Measurements from ENCODE around the gene ANKH. TPM values are rescaled to one million over a fixed set of nuclear protein-coding genes. Genes with fewer than 3 reads are reported as not detected.
"Not testable (repeated sequence)": the region's sequence is repeated elsewhere in the genome, so short reads cannot be mapped to it uniquely, and the experiment has no call there.

Gene ANKH
- total RNA-seq, 1 donor from 2014 or later: 233 TPM

GRCh38 chr5:14810282-14810681, 61.3 kb downstream of the ANKH start:
- intact Hi-C loops (cut with DNase I): no loop called here
- DNase-seq (ENCODE audit: low spot score): no peak

DNA sequence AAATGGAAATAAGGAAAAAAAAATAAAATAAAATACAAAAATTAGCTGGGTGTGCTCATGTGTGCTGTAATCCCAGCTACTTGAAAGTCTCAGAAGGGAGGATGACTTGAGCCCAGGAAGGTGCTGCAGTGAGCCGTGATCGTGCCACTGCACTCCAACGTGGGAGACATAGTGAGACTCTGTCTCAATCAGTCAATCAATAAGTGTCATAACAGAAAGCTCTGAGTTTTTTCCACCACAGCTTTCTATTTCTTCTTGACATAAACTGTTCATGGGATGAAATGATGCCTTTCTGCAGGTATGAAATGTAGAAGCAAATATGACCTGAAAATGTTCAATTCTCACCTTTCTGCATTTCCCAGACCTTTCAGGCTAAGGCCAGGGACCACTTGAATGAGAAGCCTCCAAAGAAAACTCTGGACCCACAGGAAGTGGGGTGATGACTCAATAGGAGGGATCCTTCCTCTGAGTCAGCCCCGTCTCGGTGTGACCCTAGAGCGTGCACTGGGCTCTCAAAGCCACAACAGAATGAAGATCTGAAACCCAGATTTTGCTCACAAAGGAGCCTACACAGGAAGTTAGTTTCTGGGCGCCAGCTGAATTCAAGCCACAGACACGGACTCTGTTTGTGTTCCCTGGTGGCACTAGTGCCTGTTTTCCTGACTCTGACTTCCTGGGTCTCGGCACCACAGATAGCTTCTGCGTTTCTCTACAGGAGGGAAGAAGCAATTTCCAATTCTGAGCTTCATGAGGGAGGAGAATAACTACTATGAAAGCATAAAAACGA, 62.0 kb downstream of the ANKH start:
- DNase-seq (ENCODE audit: low spot score): no peak
- intact Hi-C loops (cut with DNase I): loop anchor here (5.0 kb wide), 1 partner anchor 63 kb away; the partner anchor contains the start of gene ANKH

GRCh38 chr5:14807471-14807870, 64.1 kb downstream of the ANKH start:
- intact Hi-C loops (cut with DNase I): loop anchor here (5.0 kb wide), 1 partner anchor 65 kb away; the partner anchor contains the start of gene ANKH
- no peak for DNase-seq (ENCODE audit: low spot score)

- intact Hi-C loops (cut with DNase I): loop anchor here (5.0 kb wide), 1 partner anchor 66 kb away; the partner anchor contains the start of gene ANKH
- peak; percentile 81 for DNase-seq (ENCODE audit: low spot score)
Observed at GRCh38 chr5:14806456-14806855, 65.1 kb downstream of the ANKH start.

- no peak for DNase-seq (ENCODE audit: low spot score)
- intact Hi-C loops (cut with DNase I): no loop called here
Observed at GRCh38 chr5:14802541-14802940, 69.0 kb downstream of the ANKH start.

- intact Hi-C loops (cut with DNase I): no loop called here
- DNase-seq (ENCODE audit: low spot score): no peak
Observed at GRCh38 chr5:14801792-14802191, 69.8 kb downstream of the ANKH start.

DNA sequence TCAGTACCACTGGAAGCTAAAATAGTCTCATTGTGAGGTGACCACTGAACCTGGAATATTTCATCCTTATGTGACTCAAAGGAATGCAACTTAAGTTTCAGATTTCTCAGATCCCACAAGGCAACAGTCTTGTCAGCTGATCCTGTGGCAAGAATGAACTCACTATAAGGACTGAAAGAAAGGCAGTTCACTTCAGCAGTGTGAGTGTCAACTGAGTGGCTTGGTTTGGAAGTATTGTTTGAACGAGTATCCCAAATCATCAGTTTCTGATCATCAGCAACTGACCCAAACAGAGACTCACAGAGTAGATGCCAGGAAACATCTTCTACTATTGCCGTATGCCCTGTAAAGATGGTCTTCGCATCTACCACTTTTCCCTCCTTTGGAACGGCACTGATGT, 74.2 kb downstream of the ANKH start:
- intact Hi-C loops (cut with DNase I): not testable (repeated sequence)

DNA sequence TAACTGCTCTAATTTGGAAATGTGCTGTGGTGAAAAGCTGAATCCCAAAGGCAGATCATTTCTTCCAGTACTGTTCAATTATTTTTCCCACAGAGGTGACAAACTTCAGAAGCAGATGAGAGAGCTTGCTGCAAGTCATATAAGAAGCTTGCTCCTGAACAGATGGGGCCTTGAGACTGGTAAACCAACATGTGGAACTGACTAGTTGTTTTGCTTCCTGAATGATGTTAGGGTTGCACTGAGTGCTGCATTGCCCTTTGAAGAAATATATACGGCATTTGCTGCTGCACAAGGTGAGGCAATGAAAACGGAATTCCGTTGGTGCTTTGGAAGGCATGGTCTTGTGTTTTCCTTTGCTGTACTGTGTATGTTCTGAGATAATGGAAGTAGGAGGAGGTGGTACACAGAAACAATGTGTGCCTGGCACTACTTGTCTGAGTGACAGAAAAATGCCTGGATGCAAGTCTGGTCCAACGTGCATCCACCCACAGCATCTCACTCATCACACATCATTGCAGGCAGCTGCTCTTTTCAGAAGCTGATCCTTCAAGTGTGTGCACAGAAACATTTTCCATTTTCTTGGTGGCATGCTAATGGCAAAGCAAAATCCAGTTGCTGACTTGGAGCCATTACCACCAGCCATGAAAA, 76.9 kb downstream of the ANKH start:
- intact Hi-C loops (cut with DNase I): no loop called here
- DNase-seq (ENCODE audit: low spot score): no peak

More for the DNA sequence above, 74.2 kb downstream of the ANKH start:
- not testable (repeated sequence) for DNase-seq (ENCODE audit: low spot score)

DNA sequence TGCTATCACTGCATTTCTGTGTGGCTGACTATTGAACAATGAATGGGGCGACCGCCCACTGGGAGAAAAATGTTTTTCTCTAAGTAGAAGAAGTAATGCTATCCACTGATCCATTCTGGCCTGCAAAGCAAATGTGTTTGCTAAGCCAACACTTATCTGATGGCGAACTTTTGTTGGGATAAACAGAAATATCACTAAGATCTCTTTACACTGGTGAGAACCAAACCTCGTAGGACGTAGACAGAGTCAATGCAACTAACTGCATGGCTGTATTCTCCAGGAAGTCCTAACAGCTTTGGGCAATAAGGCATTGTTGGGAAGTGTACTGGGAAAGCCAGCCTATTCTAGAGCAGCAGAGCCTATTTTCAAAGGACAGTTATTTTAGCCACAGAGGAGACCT, 77.7 kb downstream of the ANKH start:
- intact Hi-C loops (cut with DNase I): no loop called here
- DNase-seq (ENCODE audit: low spot score): peak; percentile 29

DNA sequence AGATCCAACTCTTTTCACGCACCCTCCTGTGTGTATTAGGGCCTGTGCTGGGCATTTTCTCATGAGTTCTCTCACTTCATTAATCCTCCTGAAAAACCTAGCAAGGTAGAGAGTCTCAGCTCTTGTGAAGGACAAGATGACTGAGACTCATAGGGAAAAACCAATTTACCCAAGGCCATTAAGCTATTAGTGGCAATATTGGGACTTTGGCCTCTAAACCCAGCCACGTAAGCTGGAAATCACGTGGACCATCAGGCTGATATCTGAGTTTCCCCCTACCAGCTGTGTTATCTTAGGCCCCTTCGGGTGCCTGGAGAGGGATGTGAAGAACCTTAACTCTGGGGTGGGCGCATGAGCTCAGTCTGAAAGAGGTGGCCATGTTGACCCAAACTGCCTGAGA, 80.7 kb downstream of the ANKH start:
- intact Hi-C loops (cut with DNase I): no loop called here
- DNase-seq (ENCODE audit: low spot score): no peak

- no peak for DNase-seq (ENCODE audit: low spot score)
- intact Hi-C loops (cut with DNase I): no loop called here
Observed at GRCh38 chr5:14790220-14790619, 81.4 kb downstream of the ANKH start.

DNA sequence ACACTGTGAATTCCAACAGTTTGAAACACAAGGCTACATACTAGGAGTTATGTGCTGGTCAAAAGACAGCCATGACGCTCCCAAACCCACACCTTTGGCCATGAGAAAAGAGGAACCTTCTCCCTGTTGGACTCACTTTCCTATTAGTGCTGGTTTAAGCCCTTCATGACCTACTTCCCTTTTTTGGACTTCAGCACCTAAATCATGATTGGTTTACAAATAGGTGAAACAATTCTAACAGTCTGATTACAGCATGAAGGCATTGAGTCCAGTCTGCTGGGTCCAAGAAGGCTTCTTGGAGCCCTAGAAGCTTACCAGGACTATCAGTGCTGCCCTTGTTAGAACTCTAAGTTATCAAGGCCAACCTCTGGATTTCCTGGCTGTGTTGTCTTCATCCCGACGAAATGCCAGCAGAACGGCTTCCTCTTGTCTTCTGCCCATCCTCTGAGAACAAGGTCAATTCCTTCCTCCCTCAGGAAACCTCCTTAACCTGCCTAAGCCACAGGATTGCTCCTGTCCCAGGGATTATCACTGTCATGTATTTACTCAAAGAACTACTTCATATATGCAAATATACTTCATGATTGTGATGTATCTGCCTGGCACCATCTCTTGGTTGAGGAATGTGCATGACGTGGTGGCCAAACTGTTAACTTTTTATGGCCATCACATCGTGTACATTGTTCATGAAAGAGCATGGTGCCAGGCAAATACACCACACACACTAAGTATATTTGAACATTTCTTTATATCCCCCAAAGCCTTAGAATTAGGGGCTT, 83.6 kb downstream of the ANKH start:
- no peak for DNase-seq (ENCODE audit: low spot score)
- intact Hi-C loops (cut with DNase I): no loop called here

- no peak for DNase-seq (ENCODE audit: low spot score)
- intact Hi-C loops (cut with DNase I): no loop called here
Observed at GRCh38 chr5:14783691-14784090, 87.9 kb downstream of the ANKH start.

DNA sequence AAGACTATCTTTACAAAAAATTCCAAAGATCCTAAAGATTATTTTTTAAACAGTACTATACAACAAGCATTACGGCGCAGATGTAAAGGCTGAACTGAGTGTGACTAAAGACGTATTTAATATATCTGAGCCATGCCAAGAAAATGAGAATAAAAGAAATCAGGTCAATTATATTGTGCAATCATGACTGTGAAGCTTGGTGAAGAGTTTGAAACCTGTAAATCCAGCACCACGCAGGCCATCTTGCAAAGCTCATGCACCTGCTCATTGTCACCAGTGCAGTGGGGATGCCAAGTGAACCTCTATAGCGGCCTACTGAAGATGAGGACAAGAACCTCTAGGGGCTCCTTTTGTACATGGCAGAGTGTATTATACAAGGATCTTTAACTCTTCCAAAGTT, 89.0 kb downstream of the ANKH start:
- intact Hi-C loops (cut with DNase I): no loop called here
- no peak for DNase-seq (ENCODE audit: low spot score)

DNA sequence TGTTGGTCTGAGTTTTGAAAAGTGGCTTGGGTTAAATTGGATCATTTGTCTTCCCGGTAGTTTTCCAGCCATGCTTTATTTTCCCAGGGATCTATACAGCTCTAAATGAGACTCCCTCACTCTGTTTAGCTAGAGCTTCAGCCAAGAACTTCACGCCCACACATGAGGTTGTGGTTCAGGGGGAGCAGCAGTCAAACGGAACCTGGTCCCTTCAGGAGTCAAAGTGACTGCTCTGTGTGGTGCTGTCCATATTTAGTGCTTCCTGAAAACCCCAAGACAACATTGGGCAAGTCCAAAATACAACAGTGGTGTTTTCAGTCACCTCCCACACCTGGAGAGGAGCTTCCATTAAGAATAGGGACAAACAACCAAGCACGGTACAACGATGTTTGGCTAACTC, 90.5 kb downstream of the ANKH start:
- DNase-seq (ENCODE audit: low spot score): no peak
- intact Hi-C loops (cut with DNase I): no loop called here

DNA sequence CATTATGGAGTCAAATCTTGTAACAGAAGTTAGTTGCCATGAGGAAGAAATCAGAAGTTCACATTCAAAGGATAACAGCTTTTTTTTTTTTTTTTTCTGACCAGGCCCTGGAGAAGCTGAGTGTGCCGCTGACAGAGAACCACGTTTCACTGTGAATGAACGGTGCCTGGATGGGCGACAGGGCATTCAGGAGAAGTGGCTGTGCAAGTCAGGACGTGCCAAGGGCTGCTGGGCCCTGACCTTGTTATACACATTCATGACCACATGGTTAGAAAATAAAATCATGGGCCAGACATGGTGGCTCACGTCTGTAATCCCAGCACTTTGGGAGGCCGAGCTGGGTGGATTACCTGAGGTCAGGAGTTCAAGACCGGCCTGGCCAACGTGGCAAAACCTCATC, 91.6 kb downstream of the ANKH start:
- intact Hi-C loops (cut with DNase I): no loop called here
- DNase-seq (ENCODE audit: low spot score): no peak

DNA sequence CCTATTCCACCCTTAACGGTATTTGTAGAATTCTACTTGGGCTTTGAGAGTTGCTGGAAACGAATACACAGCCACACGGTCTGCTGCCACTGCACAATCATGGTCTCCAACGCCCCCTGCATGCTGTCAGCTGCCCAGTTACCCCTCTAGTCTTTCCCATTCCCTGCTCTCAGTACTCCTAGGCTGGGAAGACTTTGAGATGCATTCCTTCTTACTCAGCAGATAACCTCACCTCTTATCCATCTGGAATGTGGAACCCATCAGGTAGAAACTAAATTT, 92.8 kb downstream of the ANKH start:
- no peak for DNase-seq (ENCODE audit: low spot score)
- intact Hi-C loops (cut with DNase I): no loop called here

DNA sequence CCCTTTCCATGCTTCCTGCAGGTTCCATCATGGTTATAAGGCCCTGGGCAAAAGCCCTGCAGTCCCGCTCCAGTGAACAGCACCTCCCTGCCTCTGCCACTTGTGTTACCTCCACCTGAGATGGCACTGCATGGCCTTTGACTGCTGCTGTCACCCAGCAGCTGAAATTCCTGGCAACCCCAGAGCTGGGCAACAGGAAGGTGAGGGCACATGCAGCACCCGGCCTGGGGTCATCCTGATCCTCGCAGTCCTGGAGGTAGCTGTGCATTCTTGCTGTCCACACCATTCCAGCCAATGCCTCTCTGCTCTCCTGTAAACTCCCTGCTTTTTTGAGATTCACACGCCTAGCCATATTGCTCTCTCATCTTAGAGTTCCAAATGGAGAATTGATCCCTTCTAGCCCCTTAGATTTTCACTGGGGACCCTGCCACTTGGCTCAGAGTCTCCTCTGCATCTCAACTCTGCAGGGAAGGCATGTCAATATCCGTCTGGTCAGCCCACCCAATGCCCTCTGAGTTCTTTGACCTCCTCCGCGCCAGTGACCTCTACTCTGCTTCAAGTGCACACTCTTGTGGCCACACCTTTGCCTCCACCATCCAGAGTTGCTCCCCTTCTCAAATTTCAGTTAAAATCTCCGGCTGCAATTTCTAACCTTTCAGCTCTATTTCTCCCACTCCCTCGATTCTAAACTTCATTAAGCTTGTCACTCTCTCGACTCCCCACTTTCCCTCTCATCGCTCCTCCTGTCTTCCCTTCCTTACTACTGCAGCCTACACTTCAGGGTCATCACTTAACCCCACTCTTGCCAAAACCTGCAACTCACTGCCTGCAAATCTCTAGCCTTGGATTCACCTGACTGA, 93.4 kb downstream of the ANKH start:
- intact Hi-C loops (cut with DNase I): no loop called here
- no peak for DNase-seq (ENCODE audit: low spot score)

DNA sequence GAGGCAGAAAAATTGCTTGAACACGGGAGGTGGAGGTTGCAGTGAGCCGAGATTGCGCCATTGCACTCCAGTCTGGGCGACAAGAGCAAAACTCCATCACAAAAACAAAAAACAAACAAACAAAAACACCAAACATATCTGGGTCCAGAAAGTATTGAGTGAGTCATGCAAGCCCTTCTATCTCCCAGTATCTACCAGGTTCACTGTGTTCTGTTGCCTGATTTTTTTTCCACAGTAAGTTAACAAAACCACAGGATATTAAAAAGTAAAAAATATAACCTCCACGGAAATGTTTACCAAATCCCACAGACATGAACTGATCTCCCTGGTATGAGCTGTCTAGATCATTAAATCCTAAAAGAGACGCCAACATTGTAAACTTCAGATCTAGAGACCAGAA, 94.4 kb downstream of the ANKH start:
- intact Hi-C loops (cut with DNase I): no loop called here

DNA sequence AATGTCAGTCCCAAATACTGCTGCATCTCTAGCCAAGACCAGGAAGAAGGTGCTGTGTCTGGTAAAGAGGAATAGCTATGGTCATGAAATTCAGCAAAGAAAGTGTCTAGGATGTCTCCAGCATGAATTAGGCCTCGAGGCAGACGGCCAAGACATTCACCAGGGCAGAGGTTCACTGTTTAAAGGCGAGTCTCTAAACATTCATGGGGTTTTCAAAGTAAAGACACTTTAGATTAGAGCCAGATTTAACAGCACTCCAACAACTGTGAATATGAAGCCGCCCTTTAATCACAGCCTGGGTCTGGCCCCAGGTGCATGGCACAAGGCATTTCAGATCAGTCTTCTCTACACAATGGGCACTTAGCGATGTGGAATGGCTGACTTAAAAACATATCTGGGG, 95.0 kb downstream of the ANKH start:
- no peak for DNase-seq (ENCODE audit: low spot score)
- intact Hi-C loops (cut with DNase I): no loop called here

More for the DNA sequence above, 94.4 kb downstream of the ANKH start:
- DNase-seq (ENCODE audit: low spot score): no peak
